Adrenal gland (tissue), 5 donors: ENCODE results near the gene EFEMP1.

Experiments used
- POLR2A ChIP-seq, 2 donors: fragments of 450-650 bp; IDR thresholded peaks; one replicate each; pipeline ENCODE4 v1.6.1; 2017; ENCODE audit warnings: antibody characterized with exemption in 2 of 2, mild to moderate bottlenecking in 2 of 2, moderate library complexity in 1 of 2
- TF ChIP-seq, protein P1 (sequence below), 6 experiments: fragments of 450-650 bp in 4 of 6; fragments of 200-600 bp in 2 of 6; sonication (generic) in 1 of 6; IDR thresholded peaks; 1 replicate in 5 of 6; 2 replicates in 1 of 6; pipeline versions ENCODE4 v1.5.1 to v1.8.0; 2016 to 2021; ENCODE audit warnings: antibody characterized with exemption in 6 of 6, mild to moderate bottlenecking in 2 of 6, moderate library complexity in 1 of 6
- donor health status: DM: no; HTN: no; CAD: no.

DNA sequence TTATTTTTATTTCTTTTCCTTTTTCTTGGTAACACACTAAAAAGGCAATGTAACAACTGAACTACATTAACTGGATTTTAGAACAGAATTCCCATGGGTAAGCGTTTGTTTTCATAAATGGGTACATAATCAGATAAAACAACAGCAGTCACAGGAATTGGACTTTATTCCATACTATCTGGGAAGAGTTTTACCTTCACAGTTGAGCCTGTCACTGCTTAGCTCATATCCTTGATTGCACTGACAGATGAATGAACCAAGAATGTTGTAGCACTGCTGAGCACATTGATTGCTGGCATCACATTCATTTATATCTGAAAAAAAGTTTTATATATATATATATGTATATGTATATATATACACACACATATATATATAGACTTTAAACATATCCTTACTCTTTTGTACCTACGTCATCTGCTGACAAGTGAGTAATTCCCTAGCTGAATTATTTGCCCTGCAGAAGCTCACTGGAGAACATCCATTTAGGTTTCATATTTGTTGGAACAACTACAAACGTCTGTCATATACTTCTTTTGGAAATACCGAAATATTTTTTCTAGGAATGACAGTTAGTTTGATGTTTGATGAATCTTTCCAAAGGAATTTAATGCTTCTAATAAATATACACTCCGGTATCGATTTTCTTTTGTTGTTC is 47.0 kb downstream of the EFEMP1 start:
- TF ChIP-seq, protein P1, sequence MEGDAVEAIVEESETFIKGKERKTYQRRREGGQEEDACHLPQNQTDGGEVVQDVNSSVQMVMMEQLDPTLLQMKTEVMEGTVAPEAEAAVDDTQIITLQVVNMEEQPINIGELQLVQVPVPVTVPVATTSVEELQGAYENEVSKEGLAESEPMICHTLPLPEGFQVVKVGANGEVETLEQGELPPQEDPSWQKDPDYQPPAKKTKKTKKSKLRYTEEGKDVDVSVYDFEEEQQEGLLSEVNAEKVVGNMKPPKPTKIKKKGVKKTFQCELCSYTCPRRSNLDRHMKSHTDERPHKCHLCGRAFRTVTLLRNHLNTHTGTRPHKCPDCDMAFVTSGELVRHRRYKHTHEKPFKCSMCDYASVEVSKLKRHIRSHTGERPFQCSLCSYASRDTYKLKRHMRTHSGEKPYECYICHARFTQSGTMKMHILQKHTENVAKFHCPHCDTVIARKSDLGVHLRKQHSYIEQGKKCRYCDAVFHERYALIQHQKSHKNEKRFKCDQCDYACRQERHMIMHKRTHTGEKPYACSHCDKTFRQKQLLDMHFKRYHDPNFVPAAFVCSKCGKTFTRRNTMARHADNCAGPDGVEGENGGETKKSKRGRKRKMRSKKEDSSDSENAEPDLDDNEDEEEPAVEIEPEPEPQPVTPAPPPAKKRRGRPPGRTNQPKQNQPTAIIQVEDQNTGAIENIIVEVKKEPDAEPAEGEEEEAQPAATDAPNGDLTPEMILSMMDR (IDR thresholded peaks at IDR 0.05): no peak
- TF ChIP-seq POLR2A (IDR thresholded peaks at IDR 0.05): no peak
